ENCODE measurements around the gene UGT3A1. TPM values are rescaled to one million over a fixed set of nuclear protein-coding genes. Genes with fewer than 3 reads are reported as not detected.

The UGT3A1 gene
- total and polyA plus RNA-seq, 10 of the 15 experiments (the other 5 are each of a cell fraction or from before 2014, with no cell fraction given): not detected

DNA sequence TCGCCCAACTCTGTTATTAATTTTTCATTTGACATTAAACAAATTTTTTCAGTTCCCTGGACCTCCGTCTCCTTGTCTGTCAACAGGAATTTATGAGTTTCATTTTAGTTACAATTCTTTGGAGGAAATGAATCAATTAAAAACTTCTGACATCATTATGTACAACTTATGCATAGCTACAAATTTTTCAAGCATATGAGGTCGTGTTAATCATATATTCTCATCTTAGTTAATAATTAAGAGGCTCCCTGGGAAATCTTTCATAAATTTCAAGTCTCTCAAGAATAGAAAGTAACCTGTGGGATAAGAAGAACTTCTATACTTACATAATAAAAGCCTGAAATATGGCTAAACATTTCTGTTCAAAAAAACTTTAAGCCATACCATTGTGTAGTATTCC lies 3.4 kb downstream of the UGT3A1 start (continued):
- no peak for TF ChIP-seq HCFC1 (IDR thresholded peaks at IDR 0.05; ENCODE audit: low read length)
- TF ChIP-seq, protein P1, sequence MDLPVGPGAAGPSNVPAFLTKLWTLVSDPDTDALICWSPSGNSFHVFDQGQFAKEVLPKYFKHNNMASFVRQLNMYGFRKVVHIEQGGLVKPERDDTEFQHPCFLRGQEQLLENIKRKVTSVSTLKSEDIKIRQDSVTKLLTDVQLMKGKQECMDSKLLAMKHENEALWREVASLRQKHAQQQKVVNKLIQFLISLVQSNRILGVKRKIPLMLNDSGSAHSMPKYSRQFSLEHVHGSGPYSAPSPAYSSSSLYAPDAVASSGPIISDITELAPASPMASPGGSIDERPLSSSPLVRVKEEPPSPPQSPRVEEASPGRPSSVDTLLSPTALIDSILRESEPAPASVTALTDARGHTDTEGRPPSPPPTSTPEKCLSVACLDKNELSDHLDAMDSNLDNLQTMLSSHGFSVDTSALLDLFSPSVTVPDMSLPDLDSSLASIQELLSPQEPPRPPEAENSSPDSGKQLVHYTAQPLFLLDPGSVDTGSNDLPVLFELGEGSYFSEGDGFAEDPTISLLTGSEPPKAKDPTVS (IDR thresholded peaks at IDR 0.05; ENCODE audit: low read depth, low read length): no peak
- TF ChIP-seq RAD51 (IDR thresholded peaks at IDR 0.05): no peak

DNA sequence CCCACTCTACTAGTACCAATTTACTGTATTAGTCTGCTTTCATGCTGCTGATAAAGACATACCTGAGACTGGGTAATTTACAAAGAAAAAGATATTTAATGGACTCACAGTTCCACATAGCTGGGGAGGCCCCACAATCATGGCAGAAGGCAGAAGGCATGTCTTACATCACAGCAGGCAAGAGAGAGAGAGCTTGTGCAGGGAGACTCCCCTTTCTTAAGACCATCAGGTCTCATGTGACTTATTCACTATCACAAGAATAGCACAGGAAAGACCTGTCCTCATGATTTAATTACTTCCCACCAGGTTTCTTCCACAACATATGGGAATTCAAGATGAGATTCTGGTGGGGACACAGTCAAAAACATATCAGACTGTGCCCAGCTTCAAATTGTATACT lies 11.5 kb downstream of the UGT3A1 start:
- H3K4me1 ChIP-seq (ENCODE audit: control insufficient read depth, insufficient read depth, low read length): no peaks in the 10 kb centered on the region
- ChIA-PET RAD21 (ENCODE audit: unreplicated experiment) (no interaction called here), CTCF (no interaction called here), SMC1A (ENCODE audit: uncharacterized antibody, unreplicated experiment) (no interaction called here), POLR2A (no interaction called here)
- intact Hi-C loops (cut with micrococcal nuclease; ENCODE audit: unreplicated experiment) (no loop called here), in situ Hi-C loops (cut with MboI) (no loop called here)
- H3K9me3 ChIP-seq (replicated peaks; ENCODE audit: control insufficient read depth, insufficient read depth, low read length): no peaks in the 10 kb centered on the region; the same call in 2 of the 3 replicates
- no peak for ATAC-seq
- no peak overlapping the region for H3K9ac ChIP-seq (ENCODE audit: control insufficient read depth, insufficient read depth, low read length)
- H3K27me3 ChIP-seq (replicated peaks in 1 of 2; ENCODE audit: control insufficient read depth in 2 of 2, insufficient read depth in 2 of 2, low read length in 1 of 2): no peaks in the 10 kb centered on the region
- no peak overlapping the region for H3K4me2 ChIP-seq (ENCODE audit: control insufficient read depth, insufficient read depth)
- no peak overlapping the region for H2AFZ ChIP-seq (ENCODE audit: control insufficient read depth, low read depth, low read length)
- no peaks in the 10 kb centered on the region for H3K36me3 ChIP-seq (ENCODE audit: control insufficient read depth in 2 of 2, insufficient read depth in 2 of 2, low read length in 1 of 2)
- no peak for DNase-seq (ENCODE audit: low read depth, low spot score)
- no peak for FAIRE-seq
- H3K79me2 ChIP-seq (ENCODE audit: control insufficient read depth, insufficient read depth, low read length): no peaks in the 10 kb centered on the region
- no peaks in the 10 kb centered on the region for H4K20me1 ChIP-seq (ENCODE audit: control insufficient read depth, insufficient read depth)
- no peak overlapping the region for H3K27ac ChIP-seq (ENCODE audit: control insufficient read depth, insufficient read depth)
- no peak overlapping the region for H3K4me3 ChIP-seq
- BruUV-seq (replicated peaks): no TSS peak
- no peak for TF ChIP-seq NFYA (IDR thresholded peaks at IDR 0.05; ENCODE audit: borderline replicate concordance, low read depth, low read length)
- no peak for TF ChIP-seq RUNX3 (IDR thresholded peaks at IDR 0.05; ENCODE audit: low read length)
- TF ChIP-seq KAT2A (conservative IDR thresholded peaks at IDR 0.05; ENCODE audit: control insufficient read depth, low read depth, low read length): no peak
- TF ChIP-seq NR2F1 (conservative IDR thresholded peaks at IDR 0.05): no peak
- TF ChIP-seq POLR2AphosphoS5 (IDR thresholded peaks at IDR 0.05; ENCODE audit: low read length): no peak
- TF ChIP-seq, protein P2, sequence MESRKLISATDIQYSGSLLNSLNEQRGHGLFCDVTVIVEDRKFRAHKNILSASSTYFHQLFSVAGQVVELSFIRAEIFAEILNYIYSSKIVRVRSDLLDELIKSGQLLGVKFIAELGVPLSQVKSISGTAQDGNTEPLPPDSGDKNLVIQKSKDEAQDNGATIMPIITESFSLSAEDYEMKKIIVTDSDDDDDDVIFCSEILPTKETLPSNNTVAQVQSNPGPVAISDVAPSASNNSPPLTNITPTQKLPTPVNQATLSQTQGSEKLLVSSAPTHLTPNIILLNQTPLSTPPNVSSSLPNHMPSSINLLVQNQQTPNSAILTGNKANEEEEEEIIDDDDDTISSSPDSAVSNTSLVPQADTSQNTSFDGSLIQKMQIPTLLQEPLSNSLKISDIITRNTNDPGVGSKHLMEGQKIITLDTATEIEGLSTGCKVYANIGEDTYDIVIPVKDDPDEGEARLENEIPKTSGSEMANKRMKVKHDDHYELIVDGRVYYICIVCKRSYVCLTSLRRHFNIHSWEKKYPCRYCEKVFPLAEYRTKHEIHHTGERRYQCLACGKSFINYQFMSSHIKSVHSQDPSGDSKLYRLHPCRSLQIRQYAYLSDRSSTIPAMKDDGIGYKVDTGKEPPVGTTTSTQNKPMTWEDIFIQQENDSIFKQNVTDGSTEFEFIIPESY (IDR thresholded peaks at IDR 0.05): no peak
- no peak for TF ChIP-seq STAT3 (IDR thresholded peaks at IDR 0.05; ENCODE audit: low read depth, low read length)
- TF ChIP-seq SREBF2 (IDR thresholded peaks at IDR 0.05; ENCODE audit: low read length): no peak
- TF ChIP-seq, protein P3, sequence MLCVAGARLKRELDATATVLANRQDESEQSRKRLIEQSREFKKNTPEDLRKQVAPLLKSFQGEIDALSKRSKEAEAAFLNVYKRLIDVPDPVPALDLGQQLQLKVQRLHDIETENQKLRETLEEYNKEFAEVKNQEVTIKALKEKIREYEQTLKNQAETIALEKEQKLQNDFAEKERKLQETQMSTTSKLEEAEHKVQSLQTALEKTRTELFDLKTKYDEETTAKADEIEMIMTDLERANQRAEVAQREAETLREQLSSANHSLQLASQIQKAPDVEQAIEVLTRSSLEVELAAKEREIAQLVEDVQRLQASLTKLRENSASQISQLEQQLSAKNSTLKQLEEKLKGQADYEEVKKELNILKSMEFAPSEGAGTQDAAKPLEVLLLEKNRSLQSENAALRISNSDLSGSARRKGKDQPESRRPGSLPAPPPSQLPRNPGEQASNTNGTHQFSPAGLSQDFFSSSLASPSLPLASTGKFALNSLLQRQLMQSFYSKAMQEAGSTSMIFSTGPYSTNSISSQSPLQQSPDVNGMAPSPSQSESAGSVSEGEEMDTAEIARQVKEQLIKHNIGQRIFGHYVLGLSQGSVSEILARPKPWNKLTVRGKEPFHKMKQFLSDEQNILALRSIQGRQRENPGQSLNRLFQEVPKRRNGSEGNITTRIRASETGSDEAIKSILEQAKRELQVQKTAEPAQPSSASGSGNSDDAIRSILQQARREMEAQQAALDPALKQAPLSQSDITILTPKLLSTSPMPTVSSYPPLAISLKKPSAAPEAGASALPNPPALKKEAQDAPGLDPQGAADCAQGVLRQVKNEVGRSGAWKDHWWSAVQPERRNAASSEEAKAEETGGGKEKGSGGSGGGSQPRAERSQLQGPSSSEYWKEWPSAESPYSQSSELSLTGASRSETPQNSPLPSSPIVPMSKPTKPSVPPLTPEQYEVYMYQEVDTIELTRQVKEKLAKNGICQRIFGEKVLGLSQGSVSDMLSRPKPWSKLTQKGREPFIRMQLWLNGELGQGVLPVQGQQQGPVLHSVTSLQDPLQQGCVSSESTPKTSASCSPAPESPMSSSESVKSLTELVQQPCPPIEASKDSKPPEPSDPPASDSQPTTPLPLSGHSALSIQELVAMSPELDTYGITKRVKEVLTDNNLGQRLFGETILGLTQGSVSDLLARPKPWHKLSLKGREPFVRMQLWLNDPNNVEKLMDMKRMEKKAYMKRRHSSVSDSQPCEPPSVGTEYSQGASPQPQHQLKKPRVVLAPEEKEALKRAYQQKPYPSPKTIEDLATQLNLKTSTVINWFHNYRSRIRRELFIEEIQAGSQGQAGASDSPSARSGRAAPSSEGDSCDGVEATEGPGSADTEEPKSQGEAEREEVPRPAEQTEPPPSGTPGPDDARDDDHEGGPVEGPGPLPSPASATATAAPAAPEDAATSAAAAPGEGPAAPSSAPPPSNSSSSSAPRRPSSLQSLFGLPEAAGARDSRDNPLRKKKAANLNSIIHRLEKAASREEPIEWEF (IDR thresholded peaks at IDR 0.05; ENCODE audit: insufficient replicate concordance, low read depth, low read length): no peak
- TF ChIP-seq PKNOX1 (IDR thresholded peaks at IDR 0.05): no peak
